Fibroblast of mammary gland (primary cell): ENCODE data around the gene CYP2S1.
"Not testable (repeated sequence)": the region's sequence is repeated elsewhere in the genome, so short reads cannot be mapped to it uniquely, and the experiment has no call there.

Source experiments
- DNase-seq: peaks from one replicate; pipeline ENCODE4 v3.0.0-alpha.2; 2010; ENCODE audit warnings: low read depth
- H3K4me3 ChIP-seq: 2 replicates; pipeline ENCODE4 v1.5.1; 2011; ENCODE audit warnings: low read depth, mild to moderate bottlenecking, low read length, moderate library complexity; ENCODE audit not compliant: control insufficient read depth
- CTCF ChIP-seq: conservative IDR thresholded peaks from 2 replicates; pipeline ENCODE4 v1.5.1; 2011; ENCODE audit warnings: low read depth, low read length, inconsistent platforms; ENCODE audit not compliant: control insufficient read depth, insufficient read depth

The CYP2S1 gene

GRCh38 chr19:41192574-41193429, at the start of gene CYP2S1:
Gene CYP2S1, plus strand, starts transcription at chr19:41193219. Its CDS starts 46 bp downstream, at chr19:41193265.
- DNase-seq: no peak
- H3K4me3 ChIP-seq: no peak within 1 kb of the TSS
- TF ChIP-seq CTCF: no peak

- TF ChIP-seq CTCF: peak; percentile 92
- DNase-seq: peak; percentile 82
- no peak overlapping the region for H3K4me3 ChIP-seq
Measured at GRCh38 chr19:41144403-41144802, 48.6 kb upstream of the CYP2S1 start.

- H3K4me3 ChIP-seq: no peak overlapping the region
- no peak for TF ChIP-seq CTCF
- DNase-seq: no peak
Measured at GRCh38 chr19:41149831-41150230, 43.2 kb upstream of the CYP2S1 start.

GRCh38 chr19:41150986-41151385, 42.0 kb upstream of the CYP2S1 start:
- DNase-seq, H3K4me3 ChIP-seq: not testable (repeated sequence)

GRCh38 chr19:41154060-41154459, 39.0 kb upstream of the CYP2S1 start:
- no peak overlapping the region for H3K4me3 ChIP-seq
- DNase-seq: no peak
- TF ChIP-seq CTCF: no peak

- no peak for DNase-seq
- peak; percentile 15 for TF ChIP-seq CTCF
- H3K4me3 ChIP-seq: no peak overlapping the region
Measured at GRCh38 chr19:41156207-41156606, 36.8 kb upstream of the CYP2S1 start.

GRCh38 chr19:41159881-41160280, 33.1 kb upstream of the CYP2S1 start:
- no peak for TF ChIP-seq CTCF
- DNase-seq: no peak
- no peak overlapping the region for H3K4me3 ChIP-seq
